ENCODE measurements around the gene PEAK1.
"Not testable (repeated sequence)": the region's sequence is repeated elsewhere in the genome, so short reads cannot be mapped to it uniquely, and the experiment has no call there.

PEAK1 gene

GRCh38 chr15:77173487-77173886 is 246.4 kb downstream of the PEAK1 start:
- DNase-seq (ENCODE audit: low read depth in 2 of 2), result no peak

- no peak for DNase-seq (ENCODE audit: low read depth in 2 of 2)
These were observed 248.5 kb downstream of the PEAK1 start for GRCh38 chr15:77171221-77171967.

- DNase-seq (ENCODE audit: low read depth in 2 of 2), result no peak
These were observed 251.3 kb downstream of the PEAK1 start for GRCh38 chr15:77168616-77169015.

- DNase-seq (ENCODE audit: low read depth in 2 of 2), result no peak
These were observed 251.8 kb downstream of the PEAK1 start for GRCh38 chr15:77168141-77168540.

GRCh38 chr15:77167406-77167805 is 252.5 kb downstream of the PEAK1 start:
- no peak for DNase-seq (ENCODE audit: low read depth in 2 of 2)

- no peak for DNase-seq (ENCODE audit: low read depth in 2 of 2)
These were observed 256.0 kb downstream of the PEAK1 start for GRCh38 chr15:77163781-77164384.

GRCh38 chr15:77162872-77163633 is 256.9 kb downstream of the PEAK1 start:
- no peak for DNase-seq (ENCODE audit: low read depth in 2 of 2)

GRCh38 chr15:77160562-77161478 is 259.1 kb downstream of the PEAK1 start:
- no peak for DNase-seq (ENCODE audit: low read depth in 2 of 2)

GRCh38 chr15:77156000-77156399 is 263.9 kb downstream of the PEAK1 start:
- DNase-seq (ENCODE audit: low read depth in 2 of 2), result not testable (repeated sequence)

- DNase-seq (ENCODE audit: low read depth in 2 of 2), result no peak
These were observed 271.7 kb downstream of the PEAK1 start for GRCh38 chr15:77148191-77148590.

GRCh38 chr15:77145370-77145769 is 274.5 kb downstream of the PEAK1 start:
- no peak for DNase-seq (ENCODE audit: low read depth in 2 of 2)

- DNase-seq (ENCODE audit: low read depth in 2 of 2), result no peak
These were observed 275.3 kb downstream of the PEAK1 start for GRCh38 chr15:77144492-77145070.

- no peak for DNase-seq (ENCODE audit: low read depth in 2 of 2)
These were observed 275.9 kb downstream of the PEAK1 start for GRCh38 chr15:77144026-77144425.

GRCh38 chr15:77143616-77144015 is 276.3 kb downstream of the PEAK1 start:
- DNase-seq (ENCODE audit: low read depth in 2 of 2), result no peak

GRCh38 chr15:77143191-77143590 is 276.7 kb downstream of the PEAK1 start:
- DNase-seq (ENCODE audit: low read depth in 2 of 2), result no peak

GRCh38 chr15:77140220-77140619 is 279.7 kb downstream of the PEAK1 start:
- no peak for DNase-seq (ENCODE audit: low read depth in 2 of 2)

GRCh38 chr15:77139312-77139711 is 280.6 kb downstream of the PEAK1 start:
- DNase-seq (ENCODE audit: low read depth in 2 of 2), result no peak

- no peak for DNase-seq (ENCODE audit: low read depth in 2 of 2)
These were observed 281.8 kb downstream of the PEAK1 start for GRCh38 chr15:77138167-77138522.

- no peak for DNase-seq (ENCODE audit: low read depth in 2 of 2)
These were observed 284.7 kb downstream of the PEAK1 start for GRCh38 chr15:77135181-77135580.

- no peak for DNase-seq (ENCODE audit: low read depth in 2 of 2)
These were observed 289.5 kb downstream of the PEAK1 start for GRCh38 chr15:77130315-77130930.

GRCh38 chr15:77127626-77128025 is 292.3 kb downstream of the PEAK1 start:
- no peak for DNase-seq (ENCODE audit: low read depth in 2 of 2)
